A673 (cell line): ENCODE results near the gene MRPS26.

Source experiments
- CTCF ChIP-seq: fragments of 300-800, 200-600 bp; sonication (generic); conservative IDR thresholded peaks from 2 replicates; pipeline ENCODE4 v1.5.1; 2017; ENCODE audit warnings: low read depth, mild to moderate bottlenecking, antibody characterized with exemption, low read length, moderate library complexity, mixed read lengths
- EZH2 ChIP-seq: fragments of 200-600 bp; sonication (generic); IDR thresholded peaks from 2 replicates; pipeline ENCODE4 v1.6.1; 2017; ENCODE audit warnings: borderline replicate concordance, low read depth, mild to moderate bottlenecking, mixed read lengths, antibody characterized with exemption, low read length; ENCODE audit not compliant: poor library complexity, severe bottlenecking

- TF ChIP-seq CTCF (no peak), EZH2 (no peak)
Observed at GRCh38 chr20:3039426-3039825, 6.4 kb upstream of the MRPS26 start.
